Heart left ventricle (tissue), 13 donors: Measurements from ENCODE around the gene ADAT1.

ENCODE experiments used
- POLR2A ChIP-seq, 2 donors: fragments of 450-650 bp; IDR thresholded peaks; one replicate each; pipeline ENCODE4 v1.6.1; 2017; ENCODE audit warnings: antibody characterized with exemption in 2 of 2, mild to moderate bottlenecking in 2 of 2, moderate library complexity in 2 of 2
- TF ChIP-seq, protein P1 (sequence below), 12 donors: fragments of 200-600 bp; sonication (generic) in 4 of 12; IDR thresholded peaks; one replicate each; pipeline versions ENCODE4 v1.5.0 to v1.8.0; 2018 to 2022; ENCODE audit warnings: antibody characterized with exemption in 12 of 12, mild to moderate bottlenecking in 5 of 12
- donor health status: ischemic (EF 13 %, LVEDD 7.1; RV severe dilation, severe dysfunction).
- donor health status: DM: no; HTN: yes; CAD: no.
- donor health status: DM: no; HTN: no; CAD: no.
- donor health status: ischemic (EF 25% LVEDD 6.9; RV normal size, moderate dysfunction).
- donor health status: ischemic (EF 25% LVEDD 5.7; RV mildly dilated, moderate dysfunction).
- donor health status: ischemic (EF 35%, LVEDD 5.7; RV mildly dilated, moderate dysfunction).
- donor health status: nonischemic (EF 11% LVEDD 7.7; RV severe dilation, severe dysfunction).
- donor health status: DM: yes; HTN: yes; CAD: no.
- donor health status: PGD.
- donor health status: ischemic (EF 29% LVEDD 5.4; RV normal size, mild dysfunction).
- donor health status: nonischemic (EF 23%, LVEDD 6.1; RV moderate dilation, normal function).

DNA sequence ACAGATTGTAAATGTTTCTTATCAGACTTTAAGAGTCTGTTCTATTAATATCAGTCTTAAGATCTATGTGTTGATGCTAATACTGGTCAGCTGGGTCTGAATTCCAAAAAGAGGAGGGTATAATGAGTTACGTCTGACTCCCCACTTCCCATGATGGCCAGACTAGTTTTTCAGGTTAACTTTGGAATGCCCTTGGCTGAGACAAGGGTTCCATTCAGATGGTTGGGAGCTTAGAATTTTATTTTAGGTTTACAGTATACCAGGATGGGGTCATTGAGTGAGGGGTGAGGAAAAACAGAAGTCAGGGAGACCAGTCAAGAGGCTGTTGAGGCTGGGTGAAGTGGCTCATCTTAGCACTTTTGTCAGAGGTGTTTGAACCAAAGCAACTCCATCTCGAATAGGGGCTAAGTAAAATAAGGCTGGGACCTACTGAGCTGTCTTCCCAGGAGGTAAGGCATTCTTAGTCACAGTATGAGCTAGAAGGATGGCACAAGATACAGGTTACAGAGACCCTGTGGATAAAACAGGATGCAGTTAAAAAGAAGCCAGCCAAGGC, 64.2 kb downstream of the ADAT1 start:
- TF ChIP-seq, protein P1, sequence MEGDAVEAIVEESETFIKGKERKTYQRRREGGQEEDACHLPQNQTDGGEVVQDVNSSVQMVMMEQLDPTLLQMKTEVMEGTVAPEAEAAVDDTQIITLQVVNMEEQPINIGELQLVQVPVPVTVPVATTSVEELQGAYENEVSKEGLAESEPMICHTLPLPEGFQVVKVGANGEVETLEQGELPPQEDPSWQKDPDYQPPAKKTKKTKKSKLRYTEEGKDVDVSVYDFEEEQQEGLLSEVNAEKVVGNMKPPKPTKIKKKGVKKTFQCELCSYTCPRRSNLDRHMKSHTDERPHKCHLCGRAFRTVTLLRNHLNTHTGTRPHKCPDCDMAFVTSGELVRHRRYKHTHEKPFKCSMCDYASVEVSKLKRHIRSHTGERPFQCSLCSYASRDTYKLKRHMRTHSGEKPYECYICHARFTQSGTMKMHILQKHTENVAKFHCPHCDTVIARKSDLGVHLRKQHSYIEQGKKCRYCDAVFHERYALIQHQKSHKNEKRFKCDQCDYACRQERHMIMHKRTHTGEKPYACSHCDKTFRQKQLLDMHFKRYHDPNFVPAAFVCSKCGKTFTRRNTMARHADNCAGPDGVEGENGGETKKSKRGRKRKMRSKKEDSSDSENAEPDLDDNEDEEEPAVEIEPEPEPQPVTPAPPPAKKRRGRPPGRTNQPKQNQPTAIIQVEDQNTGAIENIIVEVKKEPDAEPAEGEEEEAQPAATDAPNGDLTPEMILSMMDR (IDR thresholded peaks at IDR 0.05) = no peak
- TF ChIP-seq POLR2A (IDR thresholded peaks at IDR 0.05) = no peak
